ENCODE data around the gene CCDC97.

DNA sequence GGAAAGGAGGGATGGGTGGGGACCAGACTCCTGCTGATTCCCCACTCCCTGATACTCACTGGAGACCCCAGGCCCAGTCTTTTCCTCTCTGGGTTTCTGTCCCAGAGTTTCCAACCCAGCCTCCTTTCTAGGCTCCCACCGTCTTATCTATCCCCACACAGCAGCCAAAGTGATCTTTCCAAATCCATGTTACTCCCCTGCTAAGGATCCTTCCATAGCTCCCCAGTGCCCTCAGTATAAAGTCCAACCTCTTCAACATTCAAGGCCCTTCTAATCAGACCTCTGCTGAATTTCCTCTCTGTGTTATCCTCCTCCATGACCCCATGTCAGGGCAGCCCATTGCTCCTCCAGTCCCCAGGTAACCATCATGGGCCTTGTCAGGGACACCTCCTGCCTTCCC lies 45.1 kb downstream of the CCDC97 start:
- TF ChIP-seq, protein P1, sequence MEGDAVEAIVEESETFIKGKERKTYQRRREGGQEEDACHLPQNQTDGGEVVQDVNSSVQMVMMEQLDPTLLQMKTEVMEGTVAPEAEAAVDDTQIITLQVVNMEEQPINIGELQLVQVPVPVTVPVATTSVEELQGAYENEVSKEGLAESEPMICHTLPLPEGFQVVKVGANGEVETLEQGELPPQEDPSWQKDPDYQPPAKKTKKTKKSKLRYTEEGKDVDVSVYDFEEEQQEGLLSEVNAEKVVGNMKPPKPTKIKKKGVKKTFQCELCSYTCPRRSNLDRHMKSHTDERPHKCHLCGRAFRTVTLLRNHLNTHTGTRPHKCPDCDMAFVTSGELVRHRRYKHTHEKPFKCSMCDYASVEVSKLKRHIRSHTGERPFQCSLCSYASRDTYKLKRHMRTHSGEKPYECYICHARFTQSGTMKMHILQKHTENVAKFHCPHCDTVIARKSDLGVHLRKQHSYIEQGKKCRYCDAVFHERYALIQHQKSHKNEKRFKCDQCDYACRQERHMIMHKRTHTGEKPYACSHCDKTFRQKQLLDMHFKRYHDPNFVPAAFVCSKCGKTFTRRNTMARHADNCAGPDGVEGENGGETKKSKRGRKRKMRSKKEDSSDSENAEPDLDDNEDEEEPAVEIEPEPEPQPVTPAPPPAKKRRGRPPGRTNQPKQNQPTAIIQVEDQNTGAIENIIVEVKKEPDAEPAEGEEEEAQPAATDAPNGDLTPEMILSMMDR (IDR thresholded peaks at IDR 0.05): no peak
- TF ChIP-seq, protein P2, sequence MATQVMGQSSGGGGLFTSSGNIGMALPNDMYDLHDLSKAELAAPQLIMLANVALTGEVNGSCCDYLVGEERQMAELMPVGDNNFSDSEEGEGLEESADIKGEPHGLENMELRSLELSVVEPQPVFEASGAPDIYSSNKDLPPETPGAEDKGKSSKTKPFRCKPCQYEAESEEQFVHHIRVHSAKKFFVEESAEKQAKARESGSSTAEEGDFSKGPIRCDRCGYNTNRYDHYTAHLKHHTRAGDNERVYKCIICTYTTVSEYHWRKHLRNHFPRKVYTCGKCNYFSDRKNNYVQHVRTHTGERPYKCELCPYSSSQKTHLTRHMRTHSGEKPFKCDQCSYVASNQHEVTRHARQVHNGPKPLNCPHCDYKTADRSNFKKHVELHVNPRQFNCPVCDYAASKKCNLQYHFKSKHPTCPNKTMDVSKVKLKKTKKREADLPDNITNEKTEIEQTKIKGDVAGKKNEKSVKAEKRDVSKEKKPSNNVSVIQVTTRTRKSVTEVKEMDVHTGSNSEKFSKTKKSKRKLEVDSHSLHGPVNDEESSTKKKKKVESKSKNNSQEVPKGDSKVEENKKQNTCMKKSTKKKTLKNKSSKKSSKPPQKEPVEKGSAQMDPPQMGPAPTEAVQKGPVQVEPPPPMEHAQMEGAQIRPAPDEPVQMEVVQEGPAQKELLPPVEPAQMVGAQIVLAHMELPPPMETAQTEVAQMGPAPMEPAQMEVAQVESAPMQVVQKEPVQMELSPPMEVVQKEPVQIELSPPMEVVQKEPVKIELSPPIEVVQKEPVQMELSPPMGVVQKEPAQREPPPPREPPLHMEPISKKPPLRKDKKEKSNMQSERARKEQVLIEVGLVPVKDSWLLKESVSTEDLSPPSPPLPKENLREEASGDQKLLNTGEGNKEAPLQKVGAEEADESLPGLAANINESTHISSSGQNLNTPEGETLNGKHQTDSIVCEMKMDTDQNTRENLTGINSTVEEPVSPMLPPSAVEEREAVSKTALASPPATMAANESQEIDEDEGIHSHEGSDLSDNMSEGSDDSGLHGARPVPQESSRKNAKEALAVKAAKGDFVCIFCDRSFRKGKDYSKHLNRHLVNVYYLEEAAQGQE (IDR thresholded peaks at IDR 0.05; ENCODE audit: insufficient read depth in 1 of 2, low read depth in 2 of 2, low read length in 1 of 2): no peak
- no peak for TF ChIP-seq POLR2AphosphoS5 (IDR thresholded peaks at IDR 0.05; ENCODE audit: low read depth, low read length)
- no peak for TF ChIP-seq SIN3A (IDR thresholded peaks at IDR 0.05; ENCODE audit: borderline replicate concordance, insufficient read depth, low read depth, low read length)
- no peak for TF ChIP-seq TCF7L2 (IDR thresholded peaks at IDR 0.05; ENCODE audit: low read depth, low read length)
